Measurements from ENCODE around the gene ZNF771.
"Not testable (repeated sequence)": the region's sequence is repeated elsewhere in the genome, so short reads cannot be mapped to it uniquely, and the experiment has no call there.

The ZNF771 gene

GRCh38 chr16:30437511-30438046 is 30.2 kb downstream of the ZNF771 start:
- DNase-seq (ENCODE audit: low read depth): no peak

- DNase-seq (ENCODE audit: low read depth): no peak
Measured at GRCh38 chr16:30438835-30439234, 31.4 kb downstream of the ZNF771 start.

DNA sequence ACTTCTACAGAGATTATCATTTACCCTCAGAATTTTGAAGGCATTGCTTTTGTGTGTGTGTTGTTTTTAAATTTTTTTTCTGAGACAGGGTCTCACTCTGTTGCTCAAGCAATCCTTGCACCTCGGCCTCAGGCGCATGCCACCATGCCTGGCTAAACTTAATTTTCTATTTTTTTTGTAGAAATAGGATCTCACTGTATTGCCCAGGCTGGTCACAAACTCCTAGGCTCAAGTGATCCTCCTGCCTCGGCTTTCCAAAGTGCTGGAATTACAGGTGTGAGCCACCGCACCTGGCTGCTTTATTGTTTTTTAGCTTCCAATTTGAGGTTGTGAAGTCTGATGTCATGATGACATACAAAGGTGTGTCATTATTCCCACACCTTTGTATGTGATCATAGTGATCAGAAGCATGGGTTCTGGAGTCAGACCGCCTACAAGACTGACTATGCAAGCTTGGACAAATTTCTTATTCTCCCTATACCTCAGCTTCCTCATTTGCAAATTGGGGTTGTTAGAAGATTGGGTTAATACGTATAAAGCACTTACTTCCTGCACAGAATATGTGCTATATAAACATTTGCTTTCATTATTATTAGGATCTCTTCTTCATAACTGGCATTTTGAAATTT is 32.4 kb downstream of the ZNF771 start:
- DNase-seq (ENCODE audit: low read depth): no peak

- DNase-seq (ENCODE audit: low read depth): no peak
Measured at GRCh38 chr16:30443631-30444030, 36.2 kb downstream of the ZNF771 start.

DNA sequence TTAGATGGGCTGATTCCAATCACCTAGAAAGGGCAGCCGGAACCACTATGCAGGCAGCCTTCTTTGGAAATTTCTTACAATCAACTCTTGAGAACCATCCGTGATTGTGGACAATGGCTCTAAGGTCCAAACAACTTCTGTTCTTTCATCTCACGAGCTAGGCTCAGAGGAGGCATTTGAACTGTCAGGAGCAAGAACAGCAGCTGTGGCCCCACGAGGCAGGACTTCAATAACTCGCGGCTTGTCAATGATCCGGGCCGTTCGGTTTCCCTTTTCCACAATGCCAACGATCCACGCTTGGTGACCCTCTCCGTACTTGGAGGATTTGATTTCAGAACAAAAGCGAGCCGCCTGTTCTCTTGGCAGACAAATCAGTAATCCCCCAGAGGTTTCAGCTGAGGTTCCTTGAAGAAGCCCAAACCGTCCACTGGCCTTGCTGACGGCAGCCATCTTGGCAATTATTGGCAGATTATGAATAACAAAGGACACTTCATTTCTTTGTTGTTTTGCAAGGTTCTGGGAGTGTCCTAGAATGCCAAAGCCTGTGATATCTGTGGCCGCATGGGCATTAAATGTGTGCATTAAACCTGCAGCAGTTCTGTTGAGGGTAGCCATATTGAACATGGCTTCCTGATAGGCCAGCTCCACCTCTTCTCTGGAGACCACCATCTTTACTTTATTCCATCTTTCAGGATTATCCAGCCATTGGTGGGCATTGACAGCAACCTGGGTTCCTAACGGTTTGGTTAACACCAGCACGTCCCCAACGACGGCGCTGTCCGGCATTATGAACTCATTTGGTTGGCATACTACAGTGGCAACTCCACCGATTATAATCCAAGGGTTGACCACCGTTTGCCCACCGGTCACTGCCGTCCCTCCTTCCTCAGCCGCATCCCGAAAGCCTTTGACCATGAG is 37.1 kb downstream of the ZNF771 start:
- no peak for DNase-seq (ENCODE audit: low read depth)

GRCh38 chr16:30445149-30445407 is 37.7 kb downstream of the ZNF771 start:
- DNase-seq (ENCODE audit: low read depth): no peak

GRCh38 chr16:30445408-30446202 is 38.2 kb downstream of the ZNF771 start, which contains the start of gene SEPHS2:
SEPHS2 (minus strand) TSS chr16:30445874; CDS start chr16:30445727, 147 bp downstream.
- DNase-seq (ENCODE audit: low read depth): peak; percentile 95

DNA sequence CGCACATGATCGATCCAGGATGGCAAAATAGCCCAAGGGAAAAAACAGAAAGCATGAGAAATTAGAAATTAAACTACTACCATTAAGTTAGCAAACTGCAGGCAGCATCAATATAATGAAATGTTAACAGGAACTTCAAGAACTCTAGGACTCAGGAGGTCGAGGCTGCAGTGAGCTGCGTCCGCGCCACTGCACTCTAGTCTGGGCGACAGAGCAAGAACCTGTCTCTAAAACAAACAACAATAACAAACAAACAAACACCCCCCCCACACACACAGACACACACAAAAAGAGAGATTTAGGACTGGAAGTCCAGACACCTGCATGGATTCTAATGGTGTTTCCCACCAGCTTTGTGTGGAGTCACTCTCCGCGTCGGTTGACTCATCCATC is 38.8 kb downstream of the ZNF771 start:
- DNase-seq (ENCODE audit: low read depth): no peak

GRCh38 chr16:30447512-30448226 is 40.3 kb downstream of the ZNF771 start:
- DNase-seq (ENCODE audit: low read depth): no peak

GRCh38 chr16:30449116-30449435 is 41.7 kb downstream of the ZNF771 start:
- no peak for DNase-seq (ENCODE audit: low read depth)

GRCh38 chr16:30452709-30453580 is 45.5 kb downstream of the ZNF771 start:
- not testable (repeated sequence) for DNase-seq (ENCODE audit: low read depth)

GRCh38 chr16:30456302-30456701 is 48.9 kb downstream of the ZNF771 start:
- DNase-seq (ENCODE audit: low read depth): no peak

- DNase-seq (ENCODE audit: low read depth): no peak
Measured at GRCh38 chr16:30457256-30457655, 49.9 kb downstream of the ZNF771 start.

DNA sequence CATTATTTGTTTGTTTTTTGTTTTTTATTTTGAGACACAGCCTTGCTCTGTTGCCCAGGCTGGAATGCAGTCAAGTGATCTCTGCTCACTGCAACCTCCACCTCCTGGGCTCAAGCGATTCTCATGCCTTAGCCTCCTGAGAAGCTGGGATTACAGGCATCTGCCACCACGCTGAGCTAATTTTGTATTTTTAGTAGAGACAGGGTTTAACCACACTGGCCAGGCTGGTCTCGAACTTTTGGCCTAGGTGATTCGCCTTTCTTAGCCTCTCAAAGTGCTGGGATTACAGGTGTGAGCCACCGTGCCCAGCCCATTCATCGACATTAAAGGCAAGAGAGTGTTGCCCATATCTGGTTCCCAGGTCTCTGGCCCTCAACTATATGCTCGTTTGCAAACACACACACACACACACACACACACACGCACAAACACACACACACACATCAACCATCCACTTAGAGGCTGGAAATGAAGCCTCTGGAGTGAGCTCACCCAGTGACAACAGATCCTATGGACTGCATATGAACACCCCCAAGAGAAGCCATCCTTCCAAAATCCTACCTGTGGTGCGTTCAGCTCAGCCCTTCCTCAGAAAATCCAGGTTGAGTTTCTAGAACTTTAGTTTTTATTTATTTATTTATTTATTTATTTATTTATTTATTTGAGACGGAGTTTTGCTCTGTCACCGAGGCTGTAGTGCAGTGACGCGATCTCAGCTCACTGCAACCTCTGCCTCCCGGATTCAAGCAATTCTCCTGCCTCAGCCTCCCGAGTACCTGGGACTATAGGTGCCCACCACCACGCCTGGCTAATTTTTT is 50.5 kb downstream of the ZNF771 start:
- DNase-seq (ENCODE audit: low read depth): no peak

- no peak for DNase-seq (ENCODE audit: low read depth)
Measured at GRCh38 chr16:30458561-30459394, 51.4 kb downstream of the ZNF771 start.

DNA sequence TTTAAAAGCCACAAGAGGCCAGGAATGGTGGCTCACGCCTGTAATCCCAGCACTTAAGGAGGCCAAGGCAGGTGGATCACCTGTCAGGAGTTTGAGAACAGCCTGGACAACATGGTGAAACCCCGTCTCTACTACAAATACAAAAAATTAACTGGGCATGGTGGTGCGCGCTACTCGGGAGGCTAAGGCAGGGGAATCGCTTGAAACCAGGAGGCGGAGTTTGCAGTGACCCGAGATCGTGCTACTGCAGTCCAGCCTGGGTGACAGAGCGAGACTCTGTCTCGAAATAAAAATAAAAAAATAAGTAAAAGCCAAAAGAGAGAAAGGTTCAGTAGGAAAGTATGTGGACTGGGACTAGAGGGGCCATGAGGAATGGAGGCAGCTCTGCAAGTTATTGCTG is 52.0 kb downstream of the ZNF771 start:
- no peak for DNase-seq (ENCODE audit: low read depth)

GRCh38 chr16:30461426-30461825 is 54.0 kb downstream of the ZNF771 start:
- not testable (repeated sequence) for DNase-seq (ENCODE audit: low read depth)

DNA sequence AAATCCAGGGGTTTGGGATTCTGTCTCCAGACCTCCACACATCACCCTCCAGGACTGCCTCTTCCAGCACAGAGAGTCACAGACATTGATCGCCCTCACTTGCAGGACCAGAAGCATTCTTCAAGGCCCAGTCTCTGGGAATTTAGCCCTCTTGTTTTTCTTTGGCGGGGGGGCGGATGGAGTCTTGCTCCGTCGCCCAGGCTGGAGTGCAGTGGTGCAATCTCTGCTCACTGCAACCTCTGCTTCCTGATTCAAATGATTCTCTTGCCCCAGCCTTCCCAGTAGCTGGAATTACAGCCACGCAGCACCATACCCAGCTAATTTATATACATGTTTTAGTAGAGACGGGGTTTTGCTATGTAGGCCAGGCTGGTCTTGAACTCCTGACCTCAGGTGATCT is 56.7 kb downstream of the ZNF771 start:
- DNase-seq (ENCODE audit: low read depth): no peak

Measured in HS-5 (cell line).